Stimulated activated CD8-positive, alpha-beta memory T cell treated with anti-CD3 and anti-CD28 coated beads, Interleukin-4, amount 100 ng/mL, for 1 hour (primary cell): Measurements from ENCODE around the gene UBA7.
A peak's percentile ranks its signal among the peaks of the same experiment; 100 is the strongest.
"Not testable (repeated sequence)": the region's sequence is repeated elsewhere in the genome, so short reads cannot be mapped to it uniquely, and the experiment has no call there.

Source experiments
- DNase-seq, 2 donors: peaks; one replicate each; pipeline ENCODE4 v3.0.0-alpha.2; 2020; ENCODE audit warnings: low read depth in 2 of 2, low spot score in 1 of 2

The UBA7 gene

GRCh38 chr3:49813497-49814174 lies at the start of gene UBA7:
Gene UBA7 (minus strand): TSS chr3:49813953. CDS start chr3:49813787, 166 bp downstream.
- no peak for DNase-seq

- DNase-seq: no peak
Measured at GRCh38 chr3:49859576-49860305, 46.0 kb upstream of the UBA7 start.

GRCh38 chr3:49856181-49857005 lies 42.6 kb upstream of the UBA7 start, which contains the start of gene TRAIP:
Gene TRAIP (minus strand): TSS chr3:49856564. CDS start chr3:49856453, 111 bp downstream.
- DNase-seq: peak; percentile 84 to 89

- DNase-seq: no peak
Measured at GRCh38 chr3:49855662-49856061, 41.9 kb upstream of the UBA7 start.

- no peak for DNase-seq
Measured at GRCh38 chr3:49845694-49846093, 31.9 kb upstream of the UBA7 start.

- DNase-seq: no peak
Measured at GRCh38 chr3:49844464-49845183, 30.9 kb upstream of the UBA7 start.

- no peak for DNase-seq
Measured at GRCh38 chr3:49842843-49843517, 29.2 kb upstream of the UBA7 start.

GRCh38 chr3:49841806-49842205 lies 28.1 kb upstream of the UBA7 start:
- DNase-seq: no peak

GRCh38 chr3:49841126-49841696 lies 27.5 kb upstream of the UBA7 start:
- no peak for DNase-seq

- DNase-seq: no peak
Measured at GRCh38 chr3:49840388-49840787, 26.6 kb upstream of the UBA7 start.

- DNase-seq: peak; percentile 60 to 72
Measured at GRCh38 chr3:49839193-49839809, 25.5 kb upstream of the UBA7 start.

GRCh38 chr3:49831341-49831740 lies 17.6 kb upstream of the UBA7 start:
- no peak for DNase-seq

- no peak for DNase-seq
Measured at GRCh38 chr3:49826016-49826415, 12.3 kb upstream of the UBA7 start.

- DNase-seq: not testable (repeated sequence)
Measured at GRCh38 chr3:49823131-49823530, 9.4 kb upstream of the UBA7 start.

- DNase-seq: no peak
Measured at GRCh38 chr3:49812916-49813496, 747 bp downstream of the UBA7 start.

GRCh38 chr3:49807431-49808114 lies 6.2 kb downstream of the UBA7 start:
- no peak for DNase-seq

GRCh38 chr3:49806850-49807249 lies 6.9 kb downstream of the UBA7 start:
- no peak for DNase-seq

- DNase-seq: no peak
Measured at GRCh38 chr3:49805897-49806701, 7.7 kb downstream of the UBA7 start.
